GM04503 (cell line): ENCODE measurements around the gene ID2.

ENCODE experiments used
- DNase-seq: peaks from one replicate; pipeline ENCODE4 v3.0.0-alpha.2; 2012; ENCODE audit warnings: low read depth

Gene ID2

DNA sequence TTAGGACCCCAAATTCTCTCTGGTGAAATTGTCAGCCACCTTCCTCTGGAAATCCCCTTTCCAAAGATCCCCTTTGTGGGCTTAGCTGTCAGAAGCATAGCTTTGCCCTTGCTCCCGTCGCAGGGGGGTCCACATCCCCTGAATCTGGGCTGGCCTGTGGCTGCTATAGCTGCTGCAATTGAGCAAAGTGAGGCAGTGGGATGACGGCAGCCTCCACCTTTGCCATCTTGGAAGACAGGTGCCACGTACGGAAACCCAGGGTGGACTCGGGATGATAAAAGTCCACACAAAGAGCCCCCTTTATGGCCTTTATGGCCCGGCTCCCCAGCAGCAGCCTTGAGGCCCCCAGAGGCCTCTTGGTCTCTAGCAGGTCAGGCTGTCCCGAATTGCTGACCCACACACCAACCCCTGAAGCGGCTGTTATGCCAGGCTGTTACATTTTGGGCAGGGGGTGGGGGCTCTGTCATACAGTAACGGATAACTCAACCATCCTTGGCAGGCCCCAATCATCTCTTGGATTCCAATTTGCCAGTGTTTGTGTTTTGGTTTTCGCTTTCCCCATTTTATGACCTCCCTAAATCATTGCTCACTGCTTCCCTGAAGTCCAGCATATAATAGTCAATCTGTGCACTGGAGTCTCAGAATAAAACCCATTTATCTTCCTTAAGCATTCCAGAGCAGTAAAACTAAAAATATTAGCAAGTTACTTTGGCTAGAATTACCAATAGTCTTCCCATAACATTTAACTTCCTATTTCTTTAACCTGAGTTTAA lies 33.2 kb upstream of the ID2 start:
- no peak for DNase-seq

DNA sequence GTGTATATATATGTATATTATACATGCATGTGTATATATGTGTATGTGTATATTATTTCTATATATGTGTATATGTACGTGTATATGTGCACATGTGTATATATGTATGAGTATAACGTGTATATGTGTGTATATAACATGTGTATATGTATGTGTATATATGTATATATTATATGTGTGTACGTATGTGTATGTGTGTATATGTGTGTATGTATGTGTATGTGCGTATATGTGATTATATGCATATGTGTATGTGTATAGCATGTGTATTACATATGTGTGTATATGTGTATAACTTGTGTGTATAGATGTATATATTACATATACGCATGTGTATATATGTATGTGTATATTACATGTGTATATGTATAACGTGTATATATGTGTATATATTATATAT lies 32.1 kb upstream of the ID2 start:
- DNase-seq, result no peak

DNA sequence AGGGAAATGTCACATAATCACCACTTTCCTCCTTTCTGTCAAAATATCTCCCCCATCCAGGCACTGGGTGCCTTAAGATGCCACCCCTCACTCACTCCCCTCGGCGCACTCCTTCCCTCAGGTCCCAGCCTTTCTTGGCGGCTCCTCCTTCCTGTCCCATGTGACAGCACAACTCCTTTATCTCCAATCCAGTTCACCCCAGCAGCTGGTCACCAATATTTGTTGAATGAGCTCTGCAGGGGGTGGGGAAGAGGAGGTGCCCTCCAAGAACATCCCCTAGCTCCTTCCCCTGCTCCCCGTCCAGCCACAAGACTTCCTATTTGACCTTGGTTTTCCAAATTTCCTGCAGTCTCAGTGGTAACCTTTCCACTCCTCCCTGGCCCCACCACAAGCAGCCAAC lies 31.6 kb upstream of the ID2 start:
- no peak for DNase-seq

DNA sequence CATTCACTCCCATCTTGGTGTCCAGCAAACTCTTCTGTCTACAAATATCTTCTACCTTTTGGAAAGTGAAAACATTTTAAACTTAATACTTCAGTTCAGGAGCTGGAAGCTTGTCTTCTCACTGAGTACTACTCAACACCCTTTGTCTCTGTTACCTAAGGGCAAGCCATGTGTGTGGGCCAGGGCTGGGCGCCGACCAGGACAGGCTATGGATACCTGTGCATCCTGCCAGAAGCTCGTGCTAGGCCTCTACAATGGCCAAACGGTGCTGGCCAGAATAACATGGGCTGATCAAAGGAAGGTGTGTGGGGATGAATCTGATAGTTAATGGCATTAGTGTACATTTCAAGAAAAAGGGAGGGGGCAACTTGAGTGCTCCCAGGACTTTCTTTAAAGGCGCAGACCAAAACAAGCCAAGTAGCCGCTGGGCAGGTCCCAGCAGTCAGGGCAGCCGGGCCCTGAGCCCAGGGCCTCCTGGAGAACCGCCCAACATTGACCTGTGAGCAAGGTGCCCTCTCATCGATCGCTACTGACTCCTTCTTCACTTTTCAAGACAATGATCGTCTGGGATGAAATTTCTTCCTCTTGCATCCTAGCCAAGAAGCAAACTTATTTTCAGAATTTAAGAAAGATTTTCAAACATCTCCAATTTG lies 29.0 kb upstream of the ID2 start:
- DNase-seq, result no peak

DNA sequence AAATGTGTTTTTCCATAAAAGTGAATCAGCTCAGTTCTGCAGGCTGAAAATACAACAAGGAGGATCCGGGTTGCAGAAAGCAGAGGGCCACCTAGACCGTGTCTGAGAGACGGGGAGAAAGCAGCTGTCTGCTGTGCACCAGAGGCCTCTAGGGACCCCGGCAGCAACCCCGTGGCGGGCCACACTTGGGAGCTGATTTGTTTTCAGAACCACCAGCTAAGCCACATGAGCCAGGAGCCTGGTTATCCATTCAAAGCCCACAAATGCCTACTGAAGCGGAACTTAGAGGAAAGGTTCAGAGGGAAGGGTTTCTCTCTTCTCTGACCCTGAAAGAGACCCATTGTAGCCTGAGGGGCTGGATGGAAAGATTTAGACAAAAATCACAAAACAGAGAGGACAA lies 28.4 kb upstream of the ID2 start:
- DNase-seq, result no peak

DNA sequence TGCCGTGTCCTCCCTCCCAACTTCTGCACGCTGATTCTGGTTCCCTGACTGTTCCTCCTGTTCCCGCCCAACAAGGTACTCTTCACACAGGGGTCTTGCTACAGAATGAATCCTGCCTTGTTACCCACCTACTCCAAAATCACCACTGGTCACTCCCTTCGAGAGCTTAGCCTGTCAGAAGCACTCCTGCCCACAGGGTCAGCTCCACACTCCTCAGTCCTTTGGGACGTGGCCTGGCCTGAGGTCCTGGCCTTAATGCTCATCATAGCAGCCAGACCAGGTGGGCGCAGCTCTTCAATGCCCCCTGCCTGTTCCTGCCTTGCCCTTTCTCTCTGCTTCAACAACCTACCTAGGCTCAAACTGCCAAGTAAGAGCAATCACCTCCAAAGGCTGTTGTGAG lies 27.8 kb upstream of the ID2 start:
- no peak for DNase-seq

DNA sequence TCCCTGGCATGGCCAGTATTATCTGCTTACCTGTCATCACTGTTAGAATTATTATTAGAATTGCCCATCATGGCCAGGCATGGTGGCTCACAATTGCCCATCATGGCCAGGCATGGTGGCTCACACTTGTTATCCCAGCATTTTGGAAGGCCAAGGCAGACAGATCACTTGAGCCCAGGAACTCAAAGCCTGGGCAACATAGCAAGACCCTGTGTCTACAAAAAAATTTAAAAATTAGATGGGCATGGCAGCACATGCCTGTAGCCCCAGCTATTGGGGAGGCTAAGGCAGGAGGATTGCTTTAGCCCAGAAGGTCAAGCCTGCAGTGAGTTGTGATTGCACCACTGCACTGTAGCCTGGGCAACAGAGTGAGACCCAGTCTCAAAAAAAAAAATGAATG lies 27.4 kb upstream of the ID2 start:
- DNase-seq, result no peak

DNA sequence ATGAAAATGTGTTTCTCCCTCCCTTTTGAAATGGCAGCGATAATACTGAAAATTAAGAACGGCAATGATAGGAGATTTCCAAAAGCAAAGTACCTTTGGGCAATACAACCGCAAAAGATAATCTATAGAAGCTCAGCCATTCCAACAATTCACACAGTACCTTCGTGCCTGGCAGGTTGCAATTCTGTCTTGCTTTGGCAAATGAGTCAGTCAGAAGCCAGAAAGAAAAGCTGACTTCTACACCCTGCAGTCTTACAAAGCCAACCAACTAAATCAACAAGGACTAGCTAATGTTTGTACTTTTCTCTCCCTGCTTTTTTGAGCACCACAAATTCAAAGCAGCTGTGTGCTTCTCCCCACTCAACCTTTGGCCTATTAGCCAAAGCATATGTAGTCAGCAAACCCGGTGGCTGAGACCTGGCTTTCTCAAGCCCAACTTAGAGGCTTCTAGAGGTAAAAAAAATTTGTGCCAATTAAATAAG lies 25.7 kb upstream of the ID2 start:
- DNase-seq, result no peak

DNA sequence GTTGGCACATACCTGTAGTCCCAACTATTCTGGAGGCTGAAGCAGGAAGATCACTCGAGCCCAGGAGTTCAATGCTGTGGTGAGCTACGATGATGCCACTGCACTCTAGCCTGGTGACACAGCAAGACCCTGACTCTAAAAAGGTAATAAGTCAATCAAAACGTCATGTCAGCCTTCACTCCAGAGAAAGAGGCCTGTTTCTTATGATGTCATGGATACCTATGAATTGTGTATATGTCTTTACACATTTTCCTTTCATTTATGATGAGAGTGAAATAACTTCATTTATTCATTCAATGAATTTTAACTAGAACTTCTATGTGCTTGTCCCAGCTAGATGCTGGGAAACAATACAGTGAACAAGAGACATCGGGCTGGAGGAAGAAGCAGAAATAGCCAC lies 25.0 kb upstream of the ID2 start:
- no peak for DNase-seq

DNA sequence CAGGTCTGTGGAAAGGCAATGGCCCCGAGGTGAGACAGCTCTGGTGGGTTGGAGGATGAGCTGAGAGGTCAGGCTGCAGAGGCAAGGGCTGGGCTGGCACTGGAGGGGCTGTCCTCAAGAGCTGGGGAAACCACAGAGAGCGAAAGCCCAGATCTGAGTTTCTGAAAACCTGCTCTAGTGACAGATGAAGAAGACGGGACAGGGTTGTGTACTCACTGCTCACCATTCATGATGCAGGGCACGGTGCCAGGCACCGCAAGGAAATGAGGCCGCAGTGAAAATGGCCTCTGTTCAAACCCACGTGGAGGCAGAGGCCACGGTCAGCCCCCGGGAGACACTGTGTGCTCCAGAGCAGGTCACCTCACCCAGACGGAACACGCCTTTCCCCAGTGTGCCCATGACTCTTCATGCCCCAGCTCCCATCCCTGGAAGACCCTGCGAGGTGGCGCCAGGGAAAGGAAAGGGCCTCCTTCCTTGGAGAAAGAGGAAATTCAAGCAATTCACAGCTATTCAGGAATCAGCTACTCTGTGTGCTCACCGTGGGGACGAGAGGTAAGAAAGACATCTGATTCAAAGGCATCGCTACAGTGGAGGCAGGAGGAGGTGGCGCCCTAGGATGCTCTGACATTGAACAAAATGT lies 24.3 kb upstream of the ID2 start:
- DNase-seq, result no peak

DNA sequence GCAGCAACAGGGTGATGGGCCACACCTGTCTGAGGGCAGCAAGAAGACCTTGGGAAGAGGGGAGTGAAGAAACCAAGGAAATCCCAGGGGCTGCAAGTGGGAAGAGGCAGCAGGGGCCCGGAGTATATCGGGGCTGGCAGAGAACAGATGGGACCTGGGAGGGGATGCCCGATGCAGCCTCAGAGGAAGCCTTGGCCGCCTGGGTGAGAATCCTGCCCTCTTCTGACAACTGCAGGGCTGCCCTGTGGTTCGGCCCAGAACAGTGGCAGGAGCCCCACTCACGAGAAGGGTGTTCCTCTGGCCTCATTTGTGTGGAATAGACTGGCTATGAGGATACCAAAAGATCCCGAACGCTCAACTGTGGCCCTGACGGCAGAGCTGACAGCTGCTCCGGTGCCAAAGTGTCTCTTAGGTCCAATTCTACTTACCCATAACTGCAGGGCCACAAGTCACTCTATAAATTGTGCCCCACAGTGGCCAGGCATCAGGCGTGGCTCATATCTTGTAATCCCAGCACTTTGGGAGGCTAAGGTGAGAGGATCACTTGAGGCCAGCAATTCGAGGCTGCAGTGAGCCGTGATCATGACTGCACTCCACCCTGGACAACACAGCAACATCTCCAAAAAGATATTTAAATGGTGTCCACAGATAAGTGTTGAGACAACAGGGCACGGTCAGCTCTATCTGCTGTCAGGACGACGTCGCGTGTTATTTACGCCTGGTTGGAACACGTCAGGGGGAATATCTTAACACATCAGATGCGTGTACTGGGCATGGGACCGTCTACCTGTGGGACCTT lies 23.6 kb upstream of the ID2 start:
- no peak for DNase-seq

DNA sequence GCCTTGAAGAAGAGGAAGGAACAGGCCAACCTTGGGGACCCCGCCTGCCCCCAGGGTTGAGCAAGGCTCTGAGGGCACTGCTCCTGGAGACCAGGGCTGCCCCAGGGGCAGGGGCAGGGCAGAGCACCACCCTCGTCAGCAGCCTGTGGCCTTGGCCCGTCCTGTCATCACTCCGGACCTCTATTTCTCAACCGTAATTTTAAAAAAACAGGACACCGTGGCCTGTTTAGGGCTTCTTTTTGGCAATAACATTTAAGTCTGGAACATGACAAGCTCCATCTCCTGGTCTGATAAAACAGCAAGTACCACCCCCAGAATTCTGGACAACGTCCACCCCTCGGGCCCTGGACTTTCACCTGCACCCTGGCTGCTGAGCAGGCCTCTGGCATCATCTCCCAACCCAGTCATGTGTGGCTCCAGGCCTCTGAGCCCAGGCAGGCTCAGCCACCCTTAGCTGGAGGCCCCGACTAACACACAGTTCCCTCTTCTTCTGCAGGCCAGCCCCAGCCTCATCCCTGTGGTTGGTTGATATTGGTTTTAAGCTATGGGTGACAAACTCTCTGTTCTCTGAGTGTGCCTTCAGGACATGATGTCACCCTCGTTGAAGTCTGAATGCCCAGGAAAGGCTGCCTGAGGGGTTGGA lies 22.6 kb upstream of the ID2 start:
- DNase-seq, result no peak

DNA sequence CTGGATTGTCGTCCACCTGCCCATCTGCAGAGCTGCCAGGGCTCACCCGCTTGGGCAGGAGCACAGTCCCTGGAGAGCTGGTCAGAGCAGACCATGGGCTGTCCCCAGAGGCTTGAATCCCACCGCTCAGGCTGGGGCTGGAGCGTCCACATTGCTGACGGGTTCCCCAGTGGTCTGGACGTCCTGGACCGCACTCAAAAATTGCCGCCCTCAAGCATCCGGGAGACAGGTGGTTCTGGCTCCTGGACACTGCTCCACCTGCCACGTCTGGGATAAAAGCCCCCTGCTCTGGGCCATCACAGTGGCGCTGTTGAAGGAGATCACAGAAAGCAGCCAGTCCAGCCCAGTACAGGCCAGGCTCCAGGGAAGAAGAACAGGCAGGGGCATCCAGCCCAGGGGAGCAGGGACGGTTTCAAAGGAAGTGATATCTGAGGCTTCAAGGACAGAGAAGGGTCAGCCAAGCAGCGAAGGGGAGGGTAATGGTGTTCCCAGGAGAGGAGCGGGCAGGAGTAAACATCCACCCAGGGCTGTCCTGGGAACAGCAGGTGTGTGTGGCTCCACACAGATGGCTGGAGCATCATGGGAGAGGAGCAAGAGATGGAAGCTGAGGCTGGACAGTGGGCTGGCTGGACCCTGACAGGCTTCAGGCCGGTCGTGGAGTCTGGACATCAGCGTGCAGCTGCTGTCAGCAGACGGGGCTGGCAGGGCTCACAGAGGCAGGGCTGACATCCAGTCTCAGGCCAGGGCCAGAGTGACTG lies 21.9 kb upstream of the ID2 start:
- DNase-seq, result no peak

DNA sequence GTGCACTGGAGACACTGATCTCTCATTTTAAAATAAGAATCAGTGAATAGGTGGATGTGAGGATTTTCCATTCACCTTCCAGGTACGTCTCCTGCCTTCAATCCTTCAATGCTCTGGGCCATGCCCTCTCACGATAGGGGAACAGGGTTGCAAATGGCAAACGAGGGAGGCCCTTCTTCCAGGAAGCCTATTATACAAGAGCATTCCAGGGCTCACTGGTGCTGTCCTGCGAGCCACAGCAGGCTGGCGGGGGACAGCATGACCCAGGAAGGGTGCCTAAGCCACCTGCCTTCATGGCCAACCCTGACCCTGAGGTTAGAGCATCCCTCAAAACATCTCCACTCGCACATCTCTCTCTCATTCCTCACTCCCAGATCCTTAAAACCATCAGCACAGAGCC lies 20.6 kb upstream of the ID2 start:
- no peak for DNase-seq

DNA sequence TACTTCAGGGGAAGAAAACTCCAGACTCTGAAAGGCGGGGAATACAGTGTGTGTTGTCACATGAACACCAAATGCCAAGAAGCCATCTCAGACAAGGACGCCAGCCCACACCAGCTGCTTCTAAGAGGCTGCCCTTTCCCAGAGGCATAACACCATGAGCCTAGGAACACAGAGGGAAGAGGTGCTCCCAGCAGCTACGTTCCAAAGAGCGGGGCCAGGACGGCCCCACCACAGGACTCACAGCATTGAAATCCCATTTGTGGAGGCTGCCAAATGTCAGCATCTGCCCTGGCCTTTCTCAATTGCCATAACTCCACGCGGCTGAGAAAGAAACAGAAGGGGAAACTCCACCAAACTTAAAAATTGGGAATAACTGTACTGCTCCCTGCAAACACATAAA lies 20.1 kb upstream of the ID2 start:
- DNase-seq, result no peak

DNA sequence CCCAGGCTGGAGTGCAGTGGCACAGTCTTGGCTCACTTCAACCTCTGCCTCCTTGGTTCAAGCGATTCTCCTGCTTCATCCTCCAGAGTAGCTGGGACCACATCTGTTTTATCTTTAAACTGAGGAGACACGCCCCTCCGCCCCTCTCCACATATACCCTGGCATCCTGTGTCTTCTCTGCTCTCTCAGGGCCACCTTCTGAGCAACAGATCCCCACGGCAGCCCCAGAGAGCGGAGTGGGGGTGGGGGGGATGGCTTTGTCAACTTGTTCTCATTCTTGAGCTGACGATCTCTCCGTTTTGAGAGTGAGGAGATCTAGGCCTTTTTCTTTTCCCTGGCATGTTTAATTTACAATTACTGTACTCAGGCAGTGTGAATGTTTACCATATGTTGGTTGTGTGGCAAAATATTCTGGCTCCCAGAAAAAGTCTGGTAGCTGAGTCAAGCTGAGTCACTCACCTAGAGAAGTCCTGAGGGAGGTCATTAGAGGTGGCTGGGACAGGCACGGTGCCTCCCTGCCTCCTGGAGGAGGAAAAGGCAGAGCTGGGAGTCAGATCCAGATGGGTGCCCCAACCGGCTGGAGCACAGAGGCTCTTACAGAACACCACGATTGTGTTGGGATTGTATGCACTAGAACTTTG lies 19.5 kb upstream of the ID2 start:
- DNase-seq, result peak; percentile 91

DNA sequence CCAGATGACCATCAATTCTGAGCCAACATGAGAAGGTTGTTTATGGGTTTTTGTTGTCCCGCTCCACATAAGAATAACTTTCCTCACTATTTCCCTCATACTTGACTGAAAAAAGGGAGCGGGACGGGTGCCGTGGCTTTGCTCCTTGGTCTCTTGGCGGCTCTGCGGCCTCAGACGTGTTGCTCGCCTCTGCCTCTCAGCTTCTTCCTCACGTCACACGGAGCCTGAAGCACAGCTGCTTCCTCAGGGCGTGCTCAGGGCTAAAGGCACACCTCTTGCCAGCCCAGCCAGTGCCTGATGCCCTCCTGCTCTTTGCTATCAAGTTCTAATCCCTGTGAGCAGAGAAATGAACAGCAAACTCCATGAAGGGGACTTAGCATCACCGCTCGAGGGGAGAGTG lies 17.9 kb upstream of the ID2 start:
- DNase-seq, result no peak

DNA sequence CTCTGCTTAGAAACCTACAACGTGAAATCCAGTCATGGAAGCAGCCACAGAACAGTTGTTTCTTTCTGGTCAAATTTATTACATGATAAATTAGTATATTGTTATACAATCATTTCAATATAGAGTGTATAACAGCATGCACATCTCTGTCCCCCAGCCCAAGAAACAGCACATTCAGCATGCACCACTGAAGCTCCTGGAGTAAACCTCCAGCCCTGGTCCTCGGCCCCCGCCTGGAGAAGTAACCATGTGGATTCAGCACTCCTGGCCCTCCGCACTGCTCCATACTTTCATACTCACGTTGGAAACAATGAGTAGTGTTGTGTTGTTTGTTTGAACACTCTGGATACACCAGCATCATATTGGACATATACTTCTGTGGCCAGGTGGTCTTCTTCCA lies 15.3 kb upstream of the ID2 start:
- no peak for DNase-seq

DNA sequence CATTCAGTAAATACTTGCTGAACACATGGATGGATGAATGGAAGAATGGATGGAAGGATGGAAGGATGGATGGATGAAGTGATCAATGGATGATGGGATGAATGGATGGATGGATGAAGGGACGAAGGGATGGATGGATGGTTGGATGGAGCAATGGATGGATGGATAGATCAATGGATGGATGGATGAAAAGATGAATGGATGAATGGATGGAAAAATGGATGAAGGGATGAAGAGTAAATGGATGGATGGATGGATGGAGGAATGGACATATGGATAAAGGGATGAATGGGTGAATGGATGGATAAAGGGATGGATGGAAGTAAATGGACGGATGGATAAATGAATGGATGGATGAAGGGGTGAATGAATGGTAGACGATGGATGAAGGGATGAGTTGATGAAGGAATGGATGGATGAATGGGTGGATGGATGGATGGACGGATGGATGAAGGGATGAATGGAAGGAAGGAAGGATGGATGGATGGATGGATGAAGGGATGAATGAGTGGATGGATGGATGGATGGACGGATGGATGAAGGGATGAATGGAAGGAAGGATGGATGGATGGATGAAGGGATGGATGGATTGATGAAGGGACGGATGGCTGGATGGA lies 13.9 kb upstream of the ID2 start:
- no peak for DNase-seq

DNA sequence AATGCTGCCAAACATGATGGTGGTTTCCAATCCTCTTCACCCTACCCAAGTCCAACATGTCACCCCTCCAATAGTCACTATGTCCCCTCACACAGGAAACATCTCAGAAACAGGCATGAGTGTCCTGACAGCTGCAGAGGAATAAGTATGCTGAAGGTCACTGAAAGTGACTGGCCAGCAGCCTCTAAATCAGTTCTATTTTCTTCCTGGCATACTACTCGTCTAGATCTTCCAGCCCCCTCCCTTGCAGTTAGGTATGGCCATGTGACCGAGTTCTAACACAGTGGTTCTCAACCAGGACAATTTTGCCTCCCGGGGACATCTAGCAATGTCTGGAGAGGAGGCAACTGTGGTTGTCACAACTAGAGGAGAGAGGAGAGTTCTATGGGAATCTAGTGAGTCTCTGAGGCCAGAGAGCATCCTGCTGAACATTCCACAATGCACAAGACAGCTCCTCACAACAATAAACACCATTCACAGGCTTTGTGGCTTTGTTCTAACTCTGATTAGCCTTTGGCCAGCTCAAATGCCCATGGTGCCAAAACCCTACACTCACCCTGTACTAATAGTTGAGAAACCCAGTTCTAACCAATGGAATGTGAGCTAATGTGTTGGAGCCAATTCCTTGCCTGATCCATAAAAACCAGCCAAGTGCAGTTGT lies 12.6 kb upstream of the ID2 start:
- DNase-seq, result peak; percentile 98
